Embryonic facial prominence (tissue), 1 donor: Measurements from ENCODE around the gene OPN4.

ENCODE experiments used
- DNase-seq: peaks from one replicate; pipeline ENCODE4 v3.0.0-alpha.2; 2016; ENCODE audit errors: extremely low spot score

OPN4 gene

GRCh38 chr10:86662186-86663045 is 8.1 kb downstream of the OPN4 start:
- DNase-seq, result no peak

GRCh38 chr10:86663046-86663345 is 8.6 kb downstream of the OPN4 start:
- DNase-seq, result no peak

- no peak for DNase-seq
Observed at GRCh38 chr10:86663576-86664339, 9.4 kb downstream of the OPN4 start.

- no peak for DNase-seq
Observed at GRCh38 chr10:86664341-86665217, 10.2 kb downstream of the OPN4 start.

- DNase-seq, result no peak
Observed at GRCh38 chr10:86665218-86665607, 10.9 kb downstream of the OPN4 start.

GRCh38 chr10:86665868-86666267 is 11.5 kb downstream of the OPN4 start:
- DNase-seq, result no peak

GRCh38 chr10:86666538-86666937 is 12.2 kb downstream of the OPN4 start:
- no peak for DNase-seq

GRCh38 chr10:86667421-86668181 is 13.3 kb downstream of the OPN4 start:
- no peak for DNase-seq

GRCh38 chr10:86668297-86669165 is 14.2 kb downstream of the OPN4 start, which contains the start of gene LDB3:
TSS of gene LDB3 (plus strand) at chr10:86668511. CDS start at chr10:86668692, 181 bp downstream.
- DNase-seq, result no peak

- no peak for DNase-seq
Observed at GRCh38 chr10:86670290-86670811, 16.0 kb downstream of the OPN4 start.

- DNase-seq, result no peak
Observed at GRCh38 chr10:86670876-86671275, 16.5 kb downstream of the OPN4 start.

GRCh38 chr10:86671419-86671818 is 17.1 kb downstream of the OPN4 start:
- no peak for DNase-seq

GRCh38 chr10:86671985-86672710 is 17.8 kb downstream of the OPN4 start:
- no peak for DNase-seq

GRCh38 chr10:86673216-86673826 is 19.0 kb downstream of the OPN4 start:
- no peak for DNase-seq

GRCh38 chr10:86673827-86674581 is 19.7 kb downstream of the OPN4 start:
- no peak for DNase-seq

- DNase-seq, result no peak
Observed at GRCh38 chr10:86674912-86675311, 20.6 kb downstream of the OPN4 start.

GRCh38 chr10:86677374-86677773 is 23.0 kb downstream of the OPN4 start:
- DNase-seq, result no peak
